ENCODE results near the gene C11orf24. TPM values are rescaled to one million over a fixed set of nuclear protein-coding genes. Genes with fewer than 3 reads are reported as not detected.

The C11orf24 gene
- total and polyA plus RNA-seq, 5 donors: 18.9 to 40.1 (median 27.0) TPM

GRCh38 chr11:68242616-68243015 lies 29.2 kb downstream of the C11orf24 start:
- ATAC-seq: no peak

GRCh38 chr11:68231621-68232020 lies 40.2 kb downstream of the C11orf24 start:
- H3K27me3 ChIP-seq (ENCODE audit: control insufficient read depth, insufficient read depth): no peaks in the 10 kb centered on the region
- WGBS: 85% methylated on average over 7 of the region's 7 CpGs
- intact Hi-C loops (cut with DNase I): no loop called here

More at GRCh38 chr11:68242616-68243015, 29.2 kb downstream of the C11orf24 start:
- intact Hi-C loops (cut with DNase I): no loop called here
- H3K4me1 ChIP-seq (ENCODE audit: control insufficient read depth, insufficient read depth, low read length): no peaks in the 10 kb centered on the region
- no peaks in the 10 kb centered on the region for H3K27me3 ChIP-seq (ENCODE audit: control insufficient read depth, insufficient read depth)
- no peak for DNase-seq
- WGBS: 95% methylated on average over 2 of the region's 2 CpGs
- no peak overlapping the region for H3K27ac ChIP-seq (ENCODE audit: low read length)
- no peak overlapping the region for H3K4me3 ChIP-seq (ENCODE audit: low read length)
- H3K9me3 ChIP-seq (ENCODE audit: control insufficient read depth, low read length): no peaks in the 10 kb centered on the region

DNA sequence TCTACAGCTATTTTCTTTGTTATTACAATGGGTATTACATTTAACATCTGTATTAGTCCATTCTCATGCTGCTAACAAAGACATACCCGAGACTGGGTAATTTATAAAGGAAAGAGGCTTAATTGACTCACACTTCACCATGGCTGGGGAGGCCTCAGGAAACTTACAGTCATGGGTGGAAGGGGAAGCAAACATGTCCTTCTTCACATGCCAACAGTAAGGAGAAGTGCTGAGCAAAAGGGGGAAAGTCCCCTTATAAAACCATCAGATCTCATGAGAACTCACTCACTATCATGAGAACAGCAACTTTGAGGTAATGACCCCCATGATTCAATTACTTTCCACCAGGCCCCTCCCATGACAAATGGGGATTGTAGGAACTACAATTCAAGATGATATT lies 42.2 kb downstream of the C11orf24 start:
- no peak for ATAC-seq
- no peaks in the 10 kb centered on the region for H3K9me3 ChIP-seq (ENCODE audit: control insufficient read depth, low read length)
- H3K27ac ChIP-seq (ENCODE audit: low read length): no peak overlapping the region
- 73% methylated on average over 1 of the region's 1 CpG for WGBS
- no peak for DNase-seq
- no peaks in the 10 kb centered on the region for H3K4me1 ChIP-seq (ENCODE audit: control insufficient read depth, insufficient read depth, low read length)
- intact Hi-C loops (cut with DNase I): no loop called here
- H3K27me3 ChIP-seq (ENCODE audit: control insufficient read depth, insufficient read depth): no peaks in the 10 kb centered on the region
- no peak overlapping the region for H3K4me3 ChIP-seq (ENCODE audit: low read length)

More at GRCh38 chr11:68231621-68232020, 40.2 kb downstream of the C11orf24 start:
- no peaks in the 10 kb centered on the region for H3K9me3 ChIP-seq (ENCODE audit: control insufficient read depth, low read length)
- no peak for DNase-seq
- no peak overlapping the region for H3K4me3 ChIP-seq (ENCODE audit: low read length)
- H3K27ac ChIP-seq (ENCODE audit: low read length): no peak overlapping the region
- H3K4me1 ChIP-seq (ENCODE audit: control insufficient read depth, insufficient read depth, low read length): no peaks in the 10 kb centered on the region
- ATAC-seq: no peak

DNA sequence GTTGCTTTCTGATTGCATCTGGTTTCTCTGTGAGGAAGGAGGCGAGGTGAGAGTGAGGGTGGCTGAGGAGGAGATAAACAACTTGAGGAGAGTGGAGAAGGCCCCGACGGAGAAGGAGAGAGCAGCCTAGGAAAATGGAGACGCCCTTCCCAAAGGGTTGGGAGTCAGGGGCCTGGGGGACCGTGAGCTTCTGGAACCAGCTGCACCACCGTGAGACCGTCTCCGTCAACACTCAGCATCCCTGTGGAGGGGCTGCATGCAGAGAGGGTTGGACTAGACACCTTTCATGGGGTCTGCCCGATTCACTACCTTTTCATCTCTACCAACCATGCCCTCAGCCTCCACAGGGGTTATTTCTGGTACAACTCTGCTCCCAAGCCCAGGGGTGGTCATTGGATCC lies 45.4 kb downstream of the C11orf24 start:
- Histone ChIP-seq H3K4me3 (ENCODE audit: low read length) (no peak overlapping the region), H3K27me3 (ENCODE audit: control insufficient read depth, insufficient read depth) (no peaks in the 10 kb centered on the region), H3K9me3 (ENCODE audit: control insufficient read depth, low read length) (no peaks in the 10 kb centered on the region), H3K27ac (ENCODE audit: low read length) (no peak overlapping the region), H3K4me1 (ENCODE audit: control insufficient read depth, insufficient read depth, low read length) (no peaks in the 10 kb centered on the region)
- DNase-seq (no peak), ATAC-seq (no peak)
- intact Hi-C loops (cut with DNase I): no loop called here
- 81% methylated on average over 9 of the region's 9 CpGs for WGBS

GRCh38 chr11:68224606-68225005 lies 47.2 kb downstream of the C11orf24 start:
- no peaks in the 10 kb centered on the region for H3K9me3 ChIP-seq (ENCODE audit: control insufficient read depth, low read length)
- ATAC-seq (no peak), DNase-seq (no peak)
- intact Hi-C loops (cut with DNase I): no loop called here
- no peak overlapping the region for H3K27ac ChIP-seq (ENCODE audit: low read length)
- H3K27me3 ChIP-seq (ENCODE audit: control insufficient read depth, insufficient read depth): no peaks in the 10 kb centered on the region
- H3K4me3 ChIP-seq (ENCODE audit: low read length): no peak overlapping the region
- no peaks in the 10 kb centered on the region for H3K4me1 ChIP-seq (ENCODE audit: control insufficient read depth, insufficient read depth, low read length)
- WGBS: 89% methylated on average over 11 of the region's 11 CpGs

- DNase-seq: no peak
- Histone ChIP-seq H3K27me3 (ENCODE audit: control insufficient read depth, insufficient read depth) (no peaks in the 10 kb centered on the region), H3K4me3 (ENCODE audit: low read length) (no peak overlapping the region), H3K4me1 (ENCODE audit: control insufficient read depth, insufficient read depth, low read length) (no peaks in the 10 kb centered on the region), H3K27ac (ENCODE audit: low read length) (no peak overlapping the region), H3K9me3 (ENCODE audit: control insufficient read depth, low read length) (no peaks in the 10 kb centered on the region)
- 77% methylated on average over 6 of the region's 6 CpGs for WGBS
- intact Hi-C loops (cut with DNase I): no loop called here
- no peak for ATAC-seq
These were observed 48.5 kb downstream of the C11orf24 start for GRCh38 chr11:68223275-68223674.

DNA sequence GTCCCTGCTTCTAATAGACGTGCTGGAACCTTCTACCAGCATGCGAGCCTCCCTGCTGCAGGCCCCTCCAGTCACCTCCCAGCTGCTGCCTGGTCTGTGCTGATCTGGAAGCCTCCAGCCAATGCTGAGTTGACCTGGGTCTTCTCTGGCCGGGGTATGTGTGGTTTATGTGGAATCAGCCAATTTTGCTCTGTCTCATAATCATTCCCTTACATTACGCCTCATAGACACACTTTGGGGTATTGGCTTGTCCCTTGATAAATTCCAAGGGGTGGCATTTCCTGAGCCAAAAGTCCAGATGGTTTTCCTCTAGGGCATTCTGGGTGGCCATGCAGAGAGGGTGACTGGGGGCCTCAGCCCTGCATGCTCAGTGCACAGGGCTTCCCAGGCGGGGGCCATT lies 50.4 kb downstream of the C11orf24 start:
- H3K4me1 ChIP-seq (ENCODE audit: control insufficient read depth, insufficient read depth, low read length): no peaks in the 10 kb centered on the region
- ATAC-seq (no peak), DNase-seq (no peak)
- H3K27me3 ChIP-seq (ENCODE audit: control insufficient read depth, insufficient read depth): no peaks in the 10 kb centered on the region
- no peak overlapping the region for H3K4me3 ChIP-seq (ENCODE audit: low read length)
- intact Hi-C loops (cut with DNase I): no loop called here
- no peak overlapping the region for H3K27ac ChIP-seq (ENCODE audit: low read length)
- WGBS: 79% methylated on average over 5 of the region's 5 CpGs
- H3K9me3 ChIP-seq (ENCODE audit: control insufficient read depth, low read length): no peaks in the 10 kb centered on the region

DNA sequence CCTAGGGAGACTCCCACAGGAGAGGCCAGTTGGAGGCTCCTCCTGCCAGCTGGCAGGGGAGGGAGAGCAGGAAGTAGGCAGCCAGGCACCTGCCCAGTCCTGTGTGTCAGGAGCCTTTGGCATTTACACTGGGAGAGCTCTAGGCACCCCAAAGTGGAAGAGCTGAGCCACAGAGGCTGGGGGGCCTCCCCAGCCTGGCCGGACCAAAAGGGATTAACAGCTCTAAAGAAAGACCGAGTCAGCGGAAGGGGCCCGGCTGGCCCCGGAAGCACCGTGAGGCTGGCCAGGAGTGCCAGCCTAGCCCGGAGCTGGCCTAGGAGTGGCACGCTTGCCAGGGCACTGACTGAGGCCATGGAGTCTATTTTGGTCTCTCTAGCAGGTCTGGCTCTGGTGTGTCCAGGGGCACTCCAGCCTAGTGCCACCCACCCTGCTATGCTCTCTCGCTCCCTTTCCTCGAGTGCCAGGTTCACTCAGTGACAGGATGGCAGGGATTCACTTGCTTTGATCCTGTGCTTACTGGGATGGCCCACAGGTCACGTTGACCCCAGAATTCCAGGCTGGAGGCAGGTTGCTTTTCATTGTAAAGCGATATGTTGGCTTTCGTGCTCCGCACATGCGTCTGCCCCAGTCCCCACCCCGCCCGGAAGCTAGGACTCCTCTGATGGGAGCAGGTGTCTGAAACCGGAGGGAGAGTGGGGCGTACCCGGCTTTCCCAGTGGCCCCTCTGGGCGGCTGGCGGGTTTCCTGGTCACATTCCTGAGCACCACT lies 55.4 kb downstream of the C11orf24 start:
- DNase-seq (peak in 1 of 3 donors; percentile 59), ATAC-seq (no peak)
- no peak overlapping the region for H3K4me3 ChIP-seq (ENCODE audit: low read length)
- 76% methylated on average over 22 of the region's 22 CpGs for WGBS
- H3K27ac ChIP-seq (ENCODE audit: low read length): no peak overlapping the region
- intact Hi-C loops (cut with DNase I): loop anchor here in 1 of 4 donors (10.0 kb wide), 1 partner anchor 78 kb away; no protein-coding TSS in a partner anchor
- no peaks in the 10 kb centered on the region for H3K27me3 ChIP-seq (ENCODE audit: control insufficient read depth, insufficient read depth)
- H3K4me1 ChIP-seq (ENCODE audit: control insufficient read depth, insufficient read depth, low read length): peaks cover 4% of the 10 kb centered on the region
- no peaks in the 10 kb centered on the region for H3K9me3 ChIP-seq (ENCODE audit: control insufficient read depth, low read length)

DNA sequence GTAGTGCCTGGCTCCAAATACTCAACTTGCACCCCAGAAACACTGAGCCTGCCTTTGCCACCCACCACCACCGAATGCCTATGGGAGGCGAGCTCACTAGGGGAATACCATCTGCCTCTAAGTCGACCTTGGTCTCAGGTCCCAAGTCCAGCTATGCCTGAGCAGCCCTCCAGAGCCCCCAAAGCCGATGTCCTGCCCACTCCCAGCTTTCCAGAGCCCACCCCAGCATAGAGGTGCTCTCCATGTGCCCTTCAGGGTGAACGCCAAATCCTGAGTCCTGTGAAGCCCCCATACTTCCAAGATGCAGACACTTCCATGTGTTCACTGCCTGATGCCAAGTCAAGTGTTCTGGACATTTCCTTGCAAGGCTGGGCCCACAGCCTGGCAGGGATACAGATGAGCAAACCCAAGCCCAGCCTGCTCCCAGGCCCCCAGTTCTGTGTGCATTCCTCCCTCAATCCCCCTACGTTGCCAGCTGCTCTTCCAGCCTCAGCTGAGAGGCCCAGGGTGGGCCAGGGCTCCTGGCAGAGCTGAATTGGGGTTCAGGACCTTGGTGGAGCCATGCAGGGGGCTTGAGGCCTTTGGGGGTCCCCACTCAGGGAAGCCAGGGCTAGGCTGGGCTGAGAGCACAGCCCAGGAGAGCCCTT lies 56.1 kb downstream of the C11orf24 start:
- WGBS: 81% methylated on average over 6 of the region's 6 CpGs
- ATAC-seq: no peak
- H3K27ac ChIP-seq (ENCODE audit: low read length): no peak overlapping the region
- intact Hi-C loops (cut with DNase I): loop anchor here in 1 of 4 donors (10.0 kb wide), 1 partner anchor 79 kb away; no protein-coding TSS in a partner anchor
- DNase-seq: no peak
- no peaks in the 10 kb centered on the region for H3K27me3 ChIP-seq (ENCODE audit: control insufficient read depth, insufficient read depth)
- H3K4me3 ChIP-seq (ENCODE audit: low read length): no peak overlapping the region
- H3K9me3 ChIP-seq (ENCODE audit: control insufficient read depth, low read length): no peaks in the 10 kb centered on the region
- H3K4me1 ChIP-seq (ENCODE audit: control insufficient read depth, insufficient read depth, low read length): peaks cover 4% of the 10 kb centered on the region

DNA sequence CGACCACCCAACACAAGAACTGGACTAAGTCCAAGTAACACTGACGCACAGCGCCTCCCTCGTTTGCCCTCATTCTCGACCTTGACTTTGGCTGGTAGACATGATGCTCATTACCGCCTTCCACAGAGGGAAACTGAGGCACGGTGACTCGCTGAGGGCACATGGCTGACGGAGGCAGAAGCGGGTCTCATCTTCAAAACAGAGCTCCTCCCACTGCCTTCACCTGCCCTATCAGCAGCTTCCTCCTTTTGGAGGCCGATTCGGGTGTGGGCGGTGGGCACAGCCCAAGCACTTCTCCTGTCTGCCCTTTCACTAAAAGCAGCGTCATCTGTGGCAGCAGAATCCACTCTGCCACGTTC lies 56.7 kb downstream of the C11orf24 start:
- intact Hi-C loops (cut with DNase I): loop anchor here in 1 of 4 donors (10.0 kb wide), 1 partner anchor 80 kb away; no protein-coding TSS in a partner anchor
- DNase-seq: peak in 1 of 3 donors; percentile 20
- Histone ChIP-seq H3K27ac (ENCODE audit: low read length) (no peak overlapping the region), H3K27me3 (ENCODE audit: control insufficient read depth, insufficient read depth) (no peaks in the 10 kb centered on the region), H3K9me3 (ENCODE audit: control insufficient read depth, low read length) (no peaks in the 10 kb centered on the region), H3K4me3 (ENCODE audit: low read length) (no peak overlapping the region), H3K4me1 (ENCODE audit: control insufficient read depth, insufficient read depth, low read length) (peaks cover 4% of the 10 kb centered on the region)
- WGBS: 70% methylated on average over 15 of the region's 15 CpGs
- ATAC-seq: no peak

Data from right cardiac atrium (tissue), 5 donors.